Neural progenitor cell (in vitro differentiated cells): ENCODE data around the gene ASNSD1.

Experiments used
- EZH2 ChIP-seq: fragments of 200-600 bp; sonication (generic); IDR thresholded peaks from 2 replicates; pipeline ENCODE4 v1.6.1; 2017; ENCODE audit warnings: antibody characterized with exemption, mild to moderate bottlenecking, moderate library complexity
- EZH2phosphoT487 ChIP-seq: fragments of 200-600 bp; sonication (generic); IDR thresholded peaks from 2 replicates; pipeline ENCODE4 v1.6.1; 2017; ENCODE audit warnings: antibody characterized with exemption
- TF ChIP-seq, protein P1 (sequence below): fragments of 200-600 bp; sonication (generic); IDR thresholded peaks from 2 replicates; pipeline ENCODE4 v1.5.1; 2017; ENCODE audit warnings: antibody characterized with exemption, mild to moderate bottlenecking

GRCh38 chr2:189659734-189660133, 1.5 kb upstream of the ASNSD1 start:
- TF ChIP-seq, protein P1, sequence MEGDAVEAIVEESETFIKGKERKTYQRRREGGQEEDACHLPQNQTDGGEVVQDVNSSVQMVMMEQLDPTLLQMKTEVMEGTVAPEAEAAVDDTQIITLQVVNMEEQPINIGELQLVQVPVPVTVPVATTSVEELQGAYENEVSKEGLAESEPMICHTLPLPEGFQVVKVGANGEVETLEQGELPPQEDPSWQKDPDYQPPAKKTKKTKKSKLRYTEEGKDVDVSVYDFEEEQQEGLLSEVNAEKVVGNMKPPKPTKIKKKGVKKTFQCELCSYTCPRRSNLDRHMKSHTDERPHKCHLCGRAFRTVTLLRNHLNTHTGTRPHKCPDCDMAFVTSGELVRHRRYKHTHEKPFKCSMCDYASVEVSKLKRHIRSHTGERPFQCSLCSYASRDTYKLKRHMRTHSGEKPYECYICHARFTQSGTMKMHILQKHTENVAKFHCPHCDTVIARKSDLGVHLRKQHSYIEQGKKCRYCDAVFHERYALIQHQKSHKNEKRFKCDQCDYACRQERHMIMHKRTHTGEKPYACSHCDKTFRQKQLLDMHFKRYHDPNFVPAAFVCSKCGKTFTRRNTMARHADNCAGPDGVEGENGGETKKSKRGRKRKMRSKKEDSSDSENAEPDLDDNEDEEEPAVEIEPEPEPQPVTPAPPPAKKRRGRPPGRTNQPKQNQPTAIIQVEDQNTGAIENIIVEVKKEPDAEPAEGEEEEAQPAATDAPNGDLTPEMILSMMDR = no peak
- TF ChIP-seq EZH2phosphoT487 (no peak), EZH2 (no peak)
